ENCODE measurements around the gene FLYWCH2.

DNA sequence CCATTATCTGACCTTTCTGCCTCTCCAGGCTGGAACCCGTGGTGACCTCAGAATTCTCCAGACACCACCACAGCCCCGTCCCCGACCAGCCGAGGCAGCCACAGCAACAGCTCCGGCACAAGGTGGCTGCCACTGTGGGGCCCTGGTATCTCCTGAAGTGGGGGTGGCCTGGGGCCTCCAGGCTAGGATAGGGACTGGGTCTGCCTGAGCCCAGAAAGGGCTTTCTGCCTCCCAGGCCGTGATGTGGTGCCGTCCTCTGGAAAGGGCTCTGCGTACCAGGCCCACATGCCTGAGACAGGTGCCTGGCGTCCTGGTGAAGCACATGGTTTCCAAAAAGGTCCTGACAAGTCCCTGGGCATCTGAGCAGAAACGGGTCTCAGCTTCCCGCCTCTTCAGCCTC is 45.8 kb downstream of the FLYWCH2 start:
- TF ChIP-seq, protein P1, sequence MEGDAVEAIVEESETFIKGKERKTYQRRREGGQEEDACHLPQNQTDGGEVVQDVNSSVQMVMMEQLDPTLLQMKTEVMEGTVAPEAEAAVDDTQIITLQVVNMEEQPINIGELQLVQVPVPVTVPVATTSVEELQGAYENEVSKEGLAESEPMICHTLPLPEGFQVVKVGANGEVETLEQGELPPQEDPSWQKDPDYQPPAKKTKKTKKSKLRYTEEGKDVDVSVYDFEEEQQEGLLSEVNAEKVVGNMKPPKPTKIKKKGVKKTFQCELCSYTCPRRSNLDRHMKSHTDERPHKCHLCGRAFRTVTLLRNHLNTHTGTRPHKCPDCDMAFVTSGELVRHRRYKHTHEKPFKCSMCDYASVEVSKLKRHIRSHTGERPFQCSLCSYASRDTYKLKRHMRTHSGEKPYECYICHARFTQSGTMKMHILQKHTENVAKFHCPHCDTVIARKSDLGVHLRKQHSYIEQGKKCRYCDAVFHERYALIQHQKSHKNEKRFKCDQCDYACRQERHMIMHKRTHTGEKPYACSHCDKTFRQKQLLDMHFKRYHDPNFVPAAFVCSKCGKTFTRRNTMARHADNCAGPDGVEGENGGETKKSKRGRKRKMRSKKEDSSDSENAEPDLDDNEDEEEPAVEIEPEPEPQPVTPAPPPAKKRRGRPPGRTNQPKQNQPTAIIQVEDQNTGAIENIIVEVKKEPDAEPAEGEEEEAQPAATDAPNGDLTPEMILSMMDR (conservative IDR thresholded peaks at IDR 0.05; ENCODE audit: low read depth, low read length), result no peak
- no peak for TF ChIP-seq EZH2 (IDR thresholded peaks at IDR 0.05; ENCODE audit: borderline replicate concordance, low read depth, low read length, poor library complexity, severe bottlenecking)
